Cardiac muscle cell (in vitro differentiated cells and primary cell): ENCODE measurements around the gene TPRA1. TPM values are rescaled to one million over a fixed set of nuclear protein-coding genes. Genes with fewer than 3 reads are reported as not detected.

Experiments
- DNase-seq, 2 donors: peaks; one replicate each; pipeline versions ENCODE4 v3.0.0 to v3.0.0-alpha.2; 2010 to 2017; ENCODE audit warnings: low read depth in 1 of 2, low spot score in 1 of 2
- H3K27ac ChIP-seq: fragments of 200-600 bp; sonication (generic); 2 replicates; pipeline ENCODE4 v1.5.1; 2016
- H3K27me3 ChIP-seq: fragments of 200-600 bp; sonication (generic); 2 replicates; pipeline ENCODE4 v1.6.0; 2016; ENCODE audit warnings: control low read depth
- H3K36me3 ChIP-seq: fragments of 200-600 bp; sonication (generic); 2 replicates; pipeline ENCODE4 v1.5.1; 2016; ENCODE audit warnings: control low read depth
- H3K4me1 ChIP-seq: fragments of 200-600 bp; sonication (generic); 2 replicates; pipeline ENCODE4 v1.8.1; 2017; ENCODE audit warnings: low read depth, mild to moderate bottlenecking, mixed run types
- H3K4me3 ChIP-seq: fragments of 200-600 bp; sonication (generic); 2 replicates; pipeline ENCODE4 v1.5.1; 2016; ENCODE audit warnings: mild to moderate bottlenecking
- H3K9me3 ChIP-seq: fragments of 200-600 bp; sonication (generic); 2 replicates; pipeline ENCODE4 v1.5.1; 2017; ENCODE audit warnings: low read depth, mild to moderate bottlenecking, control low read depth
- polyA plus RNA-seq: library from polyadenylated mRNA; unstranded; fragments of >200 nt; fragmentation: Nextera tagmentation; extraction: Ambion mirVana; gene quantifications from 2 replicates; pipeline ENCODE4 v1.2.1, GENCODE V29; 2016
- total RNA-seq: library from RNA; depleted of rRNA; stranded (reverse); fragments of >200 nt; gene quantifications from 2 replicates; pipeline ENCODE4 v1.2.3, GENCODE V29; 2016
- TF ChIP-seq, protein P1 (sequence below): IDR thresholded peaks from 2 replicates; pipeline ENCODE4 v1.5.1; 2012; ENCODE audit warnings: low read depth, mild to moderate bottlenecking, low read length

Gene TPRA1
- total and polyA plus RNA-seq, 2 experiments from 2014 or later = 40.7 to 43.3 TPM

- Histone ChIP-seq H3K27me3 (no peaks in the 10 kb centered on the region), H3K4me3 (no peak overlapping the region), H3K9me3 (no peaks in the 10 kb centered on the region), H3K36me3 (no peaks in the 10 kb centered on the region), H3K27ac (no peak overlapping the region), H3K4me1 (no peaks in the 10 kb centered on the region)
- TF ChIP-seq, protein P1, sequence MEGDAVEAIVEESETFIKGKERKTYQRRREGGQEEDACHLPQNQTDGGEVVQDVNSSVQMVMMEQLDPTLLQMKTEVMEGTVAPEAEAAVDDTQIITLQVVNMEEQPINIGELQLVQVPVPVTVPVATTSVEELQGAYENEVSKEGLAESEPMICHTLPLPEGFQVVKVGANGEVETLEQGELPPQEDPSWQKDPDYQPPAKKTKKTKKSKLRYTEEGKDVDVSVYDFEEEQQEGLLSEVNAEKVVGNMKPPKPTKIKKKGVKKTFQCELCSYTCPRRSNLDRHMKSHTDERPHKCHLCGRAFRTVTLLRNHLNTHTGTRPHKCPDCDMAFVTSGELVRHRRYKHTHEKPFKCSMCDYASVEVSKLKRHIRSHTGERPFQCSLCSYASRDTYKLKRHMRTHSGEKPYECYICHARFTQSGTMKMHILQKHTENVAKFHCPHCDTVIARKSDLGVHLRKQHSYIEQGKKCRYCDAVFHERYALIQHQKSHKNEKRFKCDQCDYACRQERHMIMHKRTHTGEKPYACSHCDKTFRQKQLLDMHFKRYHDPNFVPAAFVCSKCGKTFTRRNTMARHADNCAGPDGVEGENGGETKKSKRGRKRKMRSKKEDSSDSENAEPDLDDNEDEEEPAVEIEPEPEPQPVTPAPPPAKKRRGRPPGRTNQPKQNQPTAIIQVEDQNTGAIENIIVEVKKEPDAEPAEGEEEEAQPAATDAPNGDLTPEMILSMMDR = no peak
- no peak for DNase-seq
Observed at GRCh38 chr3:127573401-127573800, 17.1 kb downstream of the TPRA1 start.

- no peaks in the 10 kb centered on the region for H3K36me3 ChIP-seq
- H3K4me1 ChIP-seq = no peaks in the 10 kb centered on the region
Observed at GRCh38 chr3:127572735-127573134, 17.8 kb downstream of the TPRA1 start.

GRCh38 chr3:127572186-127572585 is 18.3 kb downstream of the TPRA1 start:
- no peaks in the 10 kb centered on the region for H3K27me3 ChIP-seq
- no peaks in the 10 kb centered on the region for H3K36me3 ChIP-seq
- no peak overlapping the region for H3K4me3 ChIP-seq
- H3K27ac ChIP-seq = no peak overlapping the region
- no peaks in the 10 kb centered on the region for H3K9me3 ChIP-seq
- TF ChIP-seq, protein P1 = no peak
- H3K4me1 ChIP-seq = no peaks in the 10 kb centered on the region
- no peak for DNase-seq

More at GRCh38 chr3:127572735-127573134, 17.8 kb downstream of the TPRA1 start:
- Histone ChIP-seq H3K9me3 (no peaks in the 10 kb centered on the region), H3K27me3 (no peaks in the 10 kb centered on the region), H3K4me3 (no peak overlapping the region), H3K27ac (no peak overlapping the region)
- DNase-seq = no peak
- TF ChIP-seq, protein P1 = no peak

DNA sequence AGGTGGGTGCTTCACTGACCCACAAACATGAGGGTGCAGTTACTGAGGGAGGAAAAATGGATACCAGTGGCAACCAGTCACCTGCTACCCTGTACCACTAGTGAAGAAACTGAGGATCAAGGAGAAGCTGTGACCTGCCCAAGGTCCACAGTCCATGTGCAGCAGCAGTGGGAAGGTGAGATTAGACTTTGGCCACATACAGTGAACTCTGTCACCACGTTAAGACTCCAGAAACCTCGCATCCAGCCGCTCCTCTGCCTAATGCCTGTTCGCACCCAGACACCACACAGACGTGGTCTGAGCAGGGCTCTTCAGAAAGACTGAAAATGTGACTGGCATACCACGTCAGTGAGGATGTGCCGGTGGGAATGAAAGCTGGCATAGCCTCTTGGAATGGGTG is 20.0 kb downstream of the TPRA1 start:
- Histone ChIP-seq H3K4me1 (no peaks in the 10 kb centered on the region), H3K27ac (no peak overlapping the region), H3K27me3 (no peaks in the 10 kb centered on the region), H3K4me3 (no peak overlapping the region), H3K9me3 (no peaks in the 10 kb centered on the region), H3K36me3 (no peaks in the 10 kb centered on the region)
- DNase-seq = no peak
- TF ChIP-seq, protein P1 = no peak

DNA sequence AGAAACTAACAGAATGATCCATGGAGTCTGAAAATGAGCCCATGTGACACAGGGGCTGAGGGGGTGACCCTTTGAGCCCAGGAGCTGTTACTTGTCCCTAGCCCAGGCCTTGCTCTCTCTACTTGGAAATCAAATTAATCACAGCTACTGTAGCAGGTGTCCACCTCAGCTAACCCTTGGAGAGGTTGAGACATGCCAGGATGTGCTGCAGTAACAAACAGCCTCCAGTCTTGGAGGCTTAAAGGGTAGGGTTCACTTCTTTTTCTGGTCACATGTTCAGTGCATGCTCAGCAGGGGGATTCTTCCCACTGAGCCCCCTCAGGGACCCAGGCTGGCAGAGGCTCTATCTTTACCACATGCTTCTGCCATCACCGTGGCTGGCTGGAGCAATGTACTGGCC is 21.4 kb downstream of the TPRA1 start:
- no peaks in the 10 kb centered on the region for H3K9me3 ChIP-seq
- no peaks in the 10 kb centered on the region for H3K36me3 ChIP-seq
- H3K27me3 ChIP-seq = no peaks in the 10 kb centered on the region
- DNase-seq = no peak
- TF ChIP-seq, protein P1 = no peak
- H3K4me3 ChIP-seq = no peak overlapping the region
- no peaks in the 10 kb centered on the region for H3K4me1 ChIP-seq
- no peak overlapping the region for H3K27ac ChIP-seq

GRCh38 chr3:127568586-127568985 is 21.9 kb downstream of the TPRA1 start:
- DNase-seq = no peak

More at GRCh38 chr3:127568586-127568985, 21.9 kb downstream of the TPRA1 start:
- TF ChIP-seq, protein P1 = no peak
- H3K4me3 ChIP-seq = no peak overlapping the region
- no peaks in the 10 kb centered on the region for H3K4me1 ChIP-seq
- H3K36me3 ChIP-seq = no peaks in the 10 kb centered on the region
- no peaks in the 10 kb centered on the region for H3K9me3 ChIP-seq
- H3K27me3 ChIP-seq = no peaks in the 10 kb centered on the region
- no peak overlapping the region for H3K27ac ChIP-seq
